Sigmoid colon (tissue), 7 donors: ENCODE measurements around the gene REST. TPM values are rescaled to one million over a fixed set of nuclear protein-coding genes. Genes with fewer than 3 reads are reported as not detected.

Experiments used
- DNase-seq: peaks from one replicate; pipeline ENCODE4 v3.0.0-alpha.2; 2019
- H3K27ac ChIP-seq, 4 donors: fragments of 200-600 bp; sonication (generic); one replicate each; pipeline ENCODE4 v1.5.1; 2016 to 2019; ENCODE audit warnings: mild to moderate bottlenecking in 1 of 4
- H3K27me3 ChIP-seq, 3 donors: fragments of 200-600 bp; sonication (generic); one replicate each; pipeline ENCODE4 v1.5.1; 2019; ENCODE audit warnings: mild to moderate bottlenecking in 1 of 3
- H3K36me3 ChIP-seq, 4 donors: fragments of 200-600 bp; sonication (generic); one replicate each; pipeline ENCODE4 v1.5.1; 2016 to 2019
- H3K4me1 ChIP-seq, 4 donors: fragments of 200-600 bp; sonication (generic); one replicate each; pipeline ENCODE4 v1.5.1; 2017 to 2019
- H3K4me3 ChIP-seq, 4 donors: fragments of 200-600 bp; sonication (generic); one replicate each; pipeline ENCODE4 v1.5.1; 2017 to 2019; ENCODE audit warnings: mild to moderate bottlenecking in 2 of 4, moderate library complexity in 1 of 4
- H3K9me3 ChIP-seq, 4 donors: fragments of 200-600 bp in 3 of 4; sonication (generic) in 3 of 4; one replicate each; pipeline versions ENCODE4 v1.5.1 to v1.6.1; 2013 to 2019
- CTCF ChIP-seq, 4 experiments: fragments of 450-650 bp in 3 of 4; fragments of 200-600 bp in 1 of 4; IDR thresholded peaks; one replicate each; pipeline ENCODE4 v1.5.1; 2016 to 2019; ENCODE audit warnings: antibody characterized with exemption in 4 of 4, mild to moderate bottlenecking in 3 of 4, moderate library complexity in 2 of 4
- EP300 ChIP-seq, 4 donors: sonication (generic); formaldehyde crosslinking; IDR thresholded peaks; one replicate each; pipeline ENCODE4 v1.6.1; 2017; ENCODE audit warnings: antibody characterized with exemption in 4 of 4
- POLR2A ChIP-seq, 2 donors: fragments of 450-650 bp; IDR thresholded peaks; one replicate each; pipeline ENCODE4 v1.6.1; 2016; ENCODE audit warnings: antibody characterized with exemption in 2 of 2, mild to moderate bottlenecking in 2 of 2, moderate library complexity in 2 of 2
- POLR2AphosphoS5 ChIP-seq, 4 donors: sonication (generic); formaldehyde crosslinking; IDR thresholded peaks; one replicate each; pipeline ENCODE4 v1.6.1; 2017; ENCODE audit warnings: antibody characterized with exemption in 4 of 4
- WGBS, 2 donors: extraction: QIAGEN DNeasy Blood & Tissue Kit; methylation state at CpG; one replicate each; pipeline ENCODE4 v1.1.7; 2013; 5-methylcytosine and 5-hydroxymethylcytosine counted together
- intact Hi-C: fragments of 100-400 bp; cut with DNase I; formaldehyde crosslinking; loops from one replicate; pipeline ENCODE4 v1.15.1; 2023
- polyA plus RNA-seq, 3 donors: library from polyadenylated mRNA; stranded (reverse); fragments of 200-250 nt; gene quantifications; one replicate each; pipeline ENCODE4 v1.2.3, GENCODE V29; 2013
- total RNA-seq, 4 donors: library from RNA; depleted of rRNA; stranded (reverse); fragments of >200 nt; gene quantifications; one replicate each; pipeline ENCODE4 v1.1.0, GENCODE V29; 2016
- donor health status: healthy with polysubstance abuse.
- donor health status: Bipolar disorder and iron deficiency.
- donor health status: healthy.

REST gene
- total and polyA plus RNA-seq, 7 donors = 4.8 to 32.8 (median 23.7) TPM

- TF ChIP-seq CTCF (IDR thresholded peaks at IDR 0.05) = no peak
- TF ChIP-seq POLR2AphosphoS5 (IDR thresholded peaks at IDR 0.05) = no peak
- no peak for TF ChIP-seq EP300 (IDR thresholded peaks at IDR 0.05)
- TF ChIP-seq POLR2A (IDR thresholded peaks at IDR 0.05) = no peak
- H3K27ac ChIP-seq = no peak overlapping the region
- 10 to 56% methylated on average over 1 of the region's 1 CpG for WGBS, 2 donors
- DNase-seq = no peak
- H3K36me3 ChIP-seq = peaks cover 0 to 33% (median 8%) of the 10 kb centered on the region in 4 donors
- H3K9me3 ChIP-seq = no peaks in the 10 kb centered on the region
- H3K4me3 ChIP-seq = no peak overlapping the region
- H3K4me1 ChIP-seq = peaks cover 0 to 14% (median 11%) of the 10 kb centered on the region in 4 donors
- no peaks in the 10 kb centered on the region for H3K27me3 ChIP-seq
- intact Hi-C loops = loop anchor here (5.0 kb wide), 1 partner anchor 52 kb away; the partner anchor contains the start of gene REST
These were observed 51.4 kb downstream of the REST start for GRCh38 chr4:56959100-56959499.

GRCh38 chr4:56961107-56961500, 53.4 kb downstream of the REST start:
- Histone ChIP-seq H3K9me3 (no peaks in the 10 kb centered on the region), H3K27me3 (no peaks in the 10 kb centered on the region), H3K4me1 (peaks cover 0 to 14% (median 11%) of the 10 kb centered on the region in 4 donors), H3K4me3 (no peak overlapping the region), H3K27ac (no peak overlapping the region), H3K36me3 (peaks cover 0 to 54% (median 21%) of the 10 kb centered on the region in 4 donors)
- intact Hi-C loops = no loop called here
- no peak for DNase-seq
- WGBS, 2 donors = 98 to 99% methylated on average over 2 of the region's 2 CpGs
- TF ChIP-seq POLR2A (IDR thresholded peaks at IDR 0.05) = no peak
- TF ChIP-seq EP300 (IDR thresholded peaks at IDR 0.05) = no peak
- no peak for TF ChIP-seq CTCF (IDR thresholded peaks at IDR 0.05)
- no peak for TF ChIP-seq POLR2AphosphoS5 (IDR thresholded peaks at IDR 0.05)

GRCh38 chr4:56971383-56971782, 63.7 kb downstream of the REST start:
- TF ChIP-seq EP300 (IDR thresholded peaks at IDR 0.05) (no peak), CTCF (IDR thresholded peaks at IDR 0.05) (no peak), POLR2A (IDR thresholded peaks at IDR 0.05) (no peak), POLR2AphosphoS5 (IDR thresholded peaks at IDR 0.05) (no peak)
- no peak overlapping the region for H3K4me3 ChIP-seq
- peaks cover 0 to 22% (median 19%) of the 10 kb centered on the region in 4 donors for H3K4me1 ChIP-seq
- WGBS, 2 donors = 92 to 93% methylated on average over 2 of the region's 2 CpGs
- intact Hi-C loops = no loop called here
- H3K9me3 ChIP-seq = peaks cover 0 to 5% (median 3%) of the 10 kb centered on the region in 4 donors
- no peak for DNase-seq
- peaks cover 16 to 75% (median 41%) of the 10 kb centered on the region in 4 donors for H3K36me3 ChIP-seq
- H3K27ac ChIP-seq = no peak overlapping the region
- H3K27me3 ChIP-seq = no peaks in the 10 kb centered on the region

GRCh38 chr4:56972389-56972788, 64.7 kb downstream of the REST start:
- WGBS, 2 donors = 96% methylated on average over 2 of the region's 2 CpGs
- peaks cover 16 to 65% (median 34%) of the 10 kb centered on the region in 4 donors for H3K36me3 ChIP-seq
- H3K9me3 ChIP-seq = peaks cover 0 to 5% (median 3%) of the 10 kb centered on the region in 4 donors
- no peak overlapping the region for H3K27ac ChIP-seq
- intact Hi-C loops = no loop called here
- TF ChIP-seq POLR2A (IDR thresholded peaks at IDR 0.05) = no peak
- TF ChIP-seq POLR2AphosphoS5 (IDR thresholded peaks at IDR 0.05) = no peak
- no peak for TF ChIP-seq CTCF (IDR thresholded peaks at IDR 0.05)
- no peak for TF ChIP-seq EP300 (IDR thresholded peaks at IDR 0.05)
- no peak overlapping the region for H3K4me3 ChIP-seq
- DNase-seq = no peak
- peaks cover 0 to 26% (median 22%) of the 10 kb centered on the region in 4 donors for H3K4me1 ChIP-seq
- no peaks in the 10 kb centered on the region for H3K27me3 ChIP-seq

GRCh38 chr4:56972809-56973208, 65.1 kb downstream of the REST start:
- intact Hi-C loops = no loop called here
- no peak for DNase-seq
- no peak overlapping the region for H3K27ac ChIP-seq
- TF ChIP-seq CTCF (IDR thresholded peaks at IDR 0.05) (no peak), EP300 (IDR thresholded peaks at IDR 0.05) (no peak), POLR2AphosphoS5 (IDR thresholded peaks at IDR 0.05) (no peak), POLR2A (IDR thresholded peaks at IDR 0.05) (no peak)
- H3K4me1 ChIP-seq = peaks cover 0 to 26% (median 22%) of the 10 kb centered on the region in 4 donors
- H3K4me3 ChIP-seq = no peak overlapping the region
- H3K9me3 ChIP-seq = peaks cover 0 to 5% (median 3%) of the 10 kb centered on the region in 4 donors
- no peaks in the 10 kb centered on the region for H3K27me3 ChIP-seq
- H3K36me3 ChIP-seq = peaks cover 16 to 61% (median 33%) of the 10 kb centered on the region in 4 donors
